H9 (cell line): ENCODE data around the gene FBN2. TPM values are rescaled to one million over a fixed set of nuclear protein-coding genes. Genes with fewer than 3 reads are reported as not detected.

Experiments
- DNase-seq: peaks from one replicate; pipeline ENCODE4 v3.0.0-alpha.2; 2017
- H2AFZ ChIP-seq: one replicate; pipeline ENCODE4 v1.6.1; 2013; ENCODE audit warnings: mild to moderate bottlenecking, low read length, control low read depth, moderate library complexity
- H2AK5ac ChIP-seq: 2 replicates; pipeline ENCODE4 v1.6.1; 2013; ENCODE audit warnings: low read length, control low read depth, mixed read lengths; ENCODE audit not compliant: insufficient read length
- H2BK120ac ChIP-seq: one replicate; pipeline ENCODE4 v1.6.1; 2013; ENCODE audit warnings: low read depth, mild to moderate bottlenecking, low read length, control low read depth, inconsistent platforms; ENCODE audit not compliant: poor library complexity, severe bottlenecking
- H2BK12ac ChIP-seq: 2 replicates; pipeline ENCODE4 v1.6.1; 2013; ENCODE audit warnings: low read length, control low read depth, mixed read lengths, low read depth; ENCODE audit not compliant: insufficient read length
- H2BK15ac ChIP-seq: 2 replicates; pipeline ENCODE4 v1.6.1; 2013; ENCODE audit warnings: low read depth, low read length, control low read depth
- H2BK20ac ChIP-seq: one replicate; pipeline ENCODE4 v1.6.1; 2013; ENCODE audit warnings: low read depth, mild to moderate bottlenecking, low read length, control low read depth, inconsistent platforms; ENCODE audit not compliant: poor library complexity, severe bottlenecking
- H2BK5ac ChIP-seq: 2 replicates; pipeline ENCODE4 v1.6.1; 2013; ENCODE audit warnings: low read length, control low read depth, mixed read lengths; ENCODE audit not compliant: insufficient read length
- H3K14ac ChIP-seq: 2 replicates; pipeline ENCODE4 v1.6.1; 2013; ENCODE audit warnings: low read length, control low read depth; ENCODE audit not compliant: insufficient read depth
- H3K18ac ChIP-seq: 2 replicates; pipeline ENCODE4 v1.6.1; 2013; ENCODE audit warnings: low read depth, mild to moderate bottlenecking, mixed read lengths, low read length, control low read depth; ENCODE audit not compliant: insufficient read length
- H3K23ac ChIP-seq: 2 replicates; pipeline ENCODE4 v1.6.1; 2013; ENCODE audit warnings: low read length, control low read depth, mixed read lengths, low read depth; ENCODE audit not compliant: insufficient read length
- H3K23me2 ChIP-seq: 2 replicates; pipeline ENCODE4 v1.6.1; 2013; ENCODE audit warnings: low read depth, mild to moderate bottlenecking, mixed read lengths, low read length, control low read depth; ENCODE audit not compliant: insufficient read length, poor library complexity, severe bottlenecking
- H3K27ac ChIP-seq: 2 replicates; pipeline ENCODE4 v1.5.1; 2013; ENCODE audit warnings: low read length, control low read depth, mixed read lengths, low read depth; ENCODE audit not compliant: insufficient read length
- H3K27me3 ChIP-seq: 2 replicates; pipeline ENCODE4 v1.6.1; 2013; ENCODE audit warnings: low read length, control low read depth, inconsistent platforms; ENCODE audit not compliant: insufficient read depth
- H3K4ac ChIP-seq: 2 replicates; pipeline ENCODE4 v1.6.1; 2013; ENCODE audit warnings: low read depth, mild to moderate bottlenecking, control low read depth, inconsistent platforms, low read length, moderate library complexity
- H3K4me1 ChIP-seq: 2 replicates; pipeline ENCODE4 v1.6.1; 2013; ENCODE audit warnings: low read length, control low read depth, inconsistent platforms; ENCODE audit not compliant: insufficient read depth
- H3K4me2 ChIP-seq: 2 replicates; pipeline ENCODE4 v1.6.1; 2013; ENCODE audit warnings: low read length, control low read depth, mixed read lengths; ENCODE audit not compliant: insufficient read length, insufficient read depth
- H3K56ac ChIP-seq: 2 replicates; pipeline ENCODE4 v1.6.1; 2013; ENCODE audit warnings: low read depth, mild to moderate bottlenecking, mixed read lengths, low read length, control low read depth; ENCODE audit not compliant: insufficient read length
- H3K79me1 ChIP-seq: 2 replicates; pipeline ENCODE4 v1.6.1; 2013; ENCODE audit warnings: low read depth, mild to moderate bottlenecking, moderate library complexity, low read length, control low read depth, inconsistent platforms; ENCODE audit not compliant: insufficient read depth, poor library complexity, severe bottlenecking
- H3K79me2 ChIP-seq: 2 replicates; pipeline ENCODE4 v1.6.1; 2013; ENCODE audit warnings: low read length, control low read depth, inconsistent platforms; ENCODE audit not compliant: insufficient read depth
- H3K9ac ChIP-seq: 2 replicates; pipeline ENCODE4 v1.6.1; 2013; ENCODE audit warnings: low read length, control low read depth, mixed read lengths; ENCODE audit not compliant: insufficient read length; ENCODE audit errors: extremely low read depth
- H3K9me3 ChIP-seq: one replicate; pipeline ENCODE4 v1.6.1; 2013; ENCODE audit warnings: low read depth, low read length, inconsistent platforms; ENCODE audit not compliant: control insufficient read depth
- H3T11ph ChIP-seq: one replicate; pipeline ENCODE4 v1.6.1; 2013; ENCODE audit warnings: mild to moderate bottlenecking, low read length, control low read depth, inconsistent platforms
- H4K20me1 ChIP-seq: one replicate; pipeline ENCODE4 v1.6.1; 2013; ENCODE audit not compliant: control insufficient read depth, insufficient read length, insufficient read depth
- H4K5ac ChIP-seq: 2 replicates; pipeline ENCODE4 v1.6.1; 2013; ENCODE audit warnings: low read depth, mild to moderate bottlenecking, mixed read lengths, low read length, control low read depth; ENCODE audit not compliant: insufficient read length
- H4K8ac ChIP-seq: replicated peaks from 2 replicates; pipeline ENCODE4 v1.6.1; 2013; ENCODE audit warnings: low read length, control low read depth, mixed read lengths, low read depth; ENCODE audit not compliant: insufficient read length
- H4K91ac ChIP-seq: 2 replicates; pipeline ENCODE4 v1.6.1; 2013; ENCODE audit warnings: low read depth, mild to moderate bottlenecking, moderate library complexity, mixed read lengths, low read length, control low read depth; ENCODE audit not compliant: insufficient read length
- H3K27ac Mint-ChIP-seq, 3 experiments: 2 replicates in 2 of 3; 3 replicates in 1 of 3; pipeline ENCODE4 v1.8.0; 2020 to 2021; ENCODE audit warnings: mixed read lengths in 3 of 3, mild to moderate bottlenecking in 1 of 3, moderate library complexity in 1 of 3
- H3K27me3 Mint-ChIP-seq: 2 replicates; pipeline ENCODE4 v1.8.0; 2021; ENCODE audit warnings: low read depth, mild to moderate bottlenecking, moderate library complexity, mixed read lengths
- H3K36me3 Mint-ChIP-seq, 3 experiments: 2 replicates in 2 of 3; 3 replicates in 1 of 3; pipeline ENCODE4 v1.8.0; 2020 to 2021; ENCODE audit warnings: low read depth in 3 of 3, mixed read lengths in 3 of 3; ENCODE audit not compliant: insufficient read depth in 1 of 3
- H3K4me1 Mint-ChIP-seq, 2 experiments: 2 replicates each; pipeline ENCODE4 v1.8.0; 2020; ENCODE audit warnings: mixed read lengths in 2 of 2
- H3K4me3 Mint-ChIP-seq, 2 experiments: 2 replicates in 1 of 2; 3 replicates in 1 of 2; pipeline ENCODE4 v1.8.0; 2020 to 2021; ENCODE audit warnings: mild to moderate bottlenecking in 2 of 2, mixed read lengths in 2 of 2, moderate library complexity in 1 of 2
- H3K9me3 Mint-ChIP-seq, 2 experiments: 2 replicates in 1 of 2; 3 replicates in 1 of 2; pipeline ENCODE4 v1.8.0; 2020; ENCODE audit warnings: mild to moderate bottlenecking in 2 of 2, mixed read lengths in 2 of 2, moderate library complexity in 1 of 2
- CTCF ChIP-seq: fragments of 200-600 bp; sonication (generic); conservative IDR thresholded peaks from 3 replicates; pipeline ENCODE4 v1.8.0; 2021; ENCODE audit warnings: antibody characterized with exemption, mild to moderate bottlenecking
- WGBS: extraction: QIAGEN DNeasy Blood & Tissue Kit; methylation state at CpG from one replicate; pipeline ENCODE4 v1.1.7; 2013; ENCODE audit warnings: missing lambda C conversion rate, low lambda C conversion rate, mixed read lengths; ENCODE audit not compliant: insufficient read length; ENCODE audit errors: extremely low coverage; 5-methylcytosine and 5-hydroxymethylcytosine counted together
- total RNA-seq: library from RNA; stranded (reverse); gene quantifications from 2 replicates; pipeline ENCODE4 v1.2.1, GENCODE V29; 2021

The FBN2 gene
- total RNA-seq, 1 experiment from 2014 or later, result 8.3 TPM

- Histone ChIP-seq H3K14ac (no peak overlapping the region), H4K8ac (no peak overlapping the region), H3K27ac (no peak overlapping the region), H3K23ac (no peak overlapping the region), H3K4ac (no peak overlapping the region), H3K79me2 (no peaks in the 10 kb centered on the region), H3K18ac (no peak overlapping the region), H3K4me1 (no peaks in the 10 kb centered on the region), H4K5ac (no peak overlapping the region), H4K91ac (no peak overlapping the region), H3K23me2 (no peaks in the 10 kb centered on the region), H3T11ph (no peak overlapping the region), H3K9me3 (no peaks in the 10 kb centered on the region), H4K20me1 (no peaks in the 10 kb centered on the region), H3K9ac (no peak overlapping the region), H2BK120ac (no peak overlapping the region), H2BK20ac (no peak overlapping the region), H2BK15ac (no peak overlapping the region), H3K79me1 (no peaks in the 10 kb centered on the region), H3K56ac (no peak overlapping the region), H3K4me2 (no peak overlapping the region), H2BK5ac (no peak overlapping the region), H2AK5ac (no peak overlapping the region), H2AFZ (no peak overlapping the region), H3K27me3 (no peaks in the 10 kb centered on the region), H2BK12ac (no peak overlapping the region)
- no peaks in the 10 kb centered on the region for H3K27me3 Mint-ChIP-seq
- H3K36me3 Mint-ChIP-seq, result peaks cover 0 to 2% (median 0%) of the 10 kb centered on the region in 3 experiments; a peak in 2 of 7 replicates
- H3K9me3 Mint-ChIP-seq, result no peaks in the 10 kb centered on the region
- no peak overlapping the region for H3K27ac Mint-ChIP-seq
- no peak overlapping the region for H3K4me3 Mint-ChIP-seq
- no peak for TF ChIP-seq CTCF
- no CpG with 5 or more reads among the region's 4 CpGs for WGBS
- DNase-seq, result no peak
- peaks cover 0 to 4% of the 10 kb centered on the region in 2 experiments; a peak in 1 of 4 replicates for H3K4me1 Mint-ChIP-seq
These were observed 222.4 kb downstream of the FBN2 start for GRCh38 chr5:128315671-128316070.
